ENCODE results near the gene CRADD. TPM values are rescaled to one million over a fixed set of nuclear protein-coding genes. Genes with fewer than 3 reads are reported as not detected.
A peak's percentile ranks its signal among the peaks of the same experiment; 100 is the strongest.

CRADD gene
- total RNA-seq, 1 donor = 12.5 TPM

GRCh38 chr12:93727195-93727811 lies 50.1 kb downstream of the CRADD start:
- H3K4me3 ChIP-seq (ENCODE audit: low read depth, low read length) = no peak overlapping the region
- TF ChIP-seq CTCF (IDR thresholded peaks at IDR 0.05; ENCODE audit: insufficient read depth, low read depth, low read length) = no peak
- peak; percentile 86 for DNase-seq (ENCODE audit: low read depth)

GRCh38 chr12:93727911-93728310 lies 50.7 kb downstream of the CRADD start:
- TF ChIP-seq CTCF (IDR thresholded peaks at IDR 0.05; ENCODE audit: insufficient read depth, low read depth, low read length) = no peak
- no peak overlapping the region for H3K4me3 ChIP-seq (ENCODE audit: low read depth, low read length)
- no peak for DNase-seq (ENCODE audit: low read depth)

- DNase-seq (ENCODE audit: low read depth) = no peak
- H3K4me3 ChIP-seq (ENCODE audit: low read depth, low read length) = no peak overlapping the region
- no peak for TF ChIP-seq CTCF (IDR thresholded peaks at IDR 0.05; ENCODE audit: insufficient read depth, low read depth, low read length)
These were observed 52.8 kb downstream of the CRADD start for GRCh38 chr12:93729934-93730333.

GRCh38 chr12:93733358-93733757 lies 56.2 kb downstream of the CRADD start:
- TF ChIP-seq CTCF (IDR thresholded peaks at IDR 0.05; ENCODE audit: insufficient read depth, low read depth, low read length) = no peak
- no peak for DNase-seq (ENCODE audit: low read depth)
- no peak overlapping the region for H3K4me3 ChIP-seq (ENCODE audit: low read depth, low read length)

- TF ChIP-seq CTCF (IDR thresholded peaks at IDR 0.05; ENCODE audit: insufficient read depth, low read depth, low read length) = no peak
- H3K4me3 ChIP-seq (ENCODE audit: low read depth, low read length) = no peak overlapping the region
- DNase-seq (ENCODE audit: low read depth) = no peak
These were observed 56.8 kb downstream of the CRADD start for GRCh38 chr12:93733928-93734327.

GRCh38 chr12:93734784-93735183 lies 57.6 kb downstream of the CRADD start:
- no peak for TF ChIP-seq CTCF (IDR thresholded peaks at IDR 0.05; ENCODE audit: insufficient read depth, low read depth, low read length)
- DNase-seq (ENCODE audit: low read depth) = no peak
- no peak overlapping the region for H3K4me3 ChIP-seq (ENCODE audit: low read depth, low read length)

GRCh38 chr12:93736640-93737178 lies 59.5 kb downstream of the CRADD start:
- no peak overlapping the region for H3K4me3 ChIP-seq (ENCODE audit: low read depth, low read length)
- TF ChIP-seq CTCF (IDR thresholded peaks at IDR 0.05; ENCODE audit: insufficient read depth, low read depth, low read length) = no peak
- DNase-seq (ENCODE audit: low read depth) = no peak
